Measurements from ENCODE around the gene L3MBTL4.
A peak's percentile ranks its signal among the peaks of the same experiment; 100 is the strongest.

The L3MBTL4 gene

DNA sequence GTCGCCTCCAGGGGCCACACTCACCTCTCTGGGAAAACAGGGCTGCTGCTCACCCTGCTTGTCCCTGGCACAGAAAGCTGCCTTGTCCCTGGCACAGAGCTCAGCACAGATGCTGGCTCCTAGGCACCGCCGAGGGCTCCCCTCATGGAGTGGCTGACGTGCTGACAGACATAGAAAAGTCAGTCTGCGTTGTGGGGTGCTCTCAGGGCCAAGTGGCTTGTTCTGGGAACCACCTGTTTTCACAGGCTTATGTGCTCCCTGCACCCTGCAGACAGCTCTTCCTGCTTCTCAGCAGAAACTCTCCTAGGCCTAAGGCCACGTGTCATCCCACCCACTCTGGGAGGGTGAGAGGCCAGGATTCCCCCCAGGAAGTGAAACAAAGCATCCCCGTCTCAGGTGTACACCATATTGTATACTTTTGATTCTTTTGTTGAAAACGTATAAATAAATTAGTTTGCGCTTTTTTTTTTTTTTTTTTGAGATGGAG lies 434.7 kb downstream of the L3MBTL4 start:
- FAIRE-seq (peak; percentile 71), DNase-seq (ENCODE audit: insufficient read length, low spot score) (no peak)
- TF ChIP-seq PAX5 (IDR thresholded peaks at IDR 0.05; ENCODE audit: insufficient read depth, low read length, severe bottlenecking) = no peak
- TF ChIP-seq POU2F2 (IDR thresholded peaks at IDR 0.05; ENCODE audit: low read depth, low read length) = no peak
- TF ChIP-seq POLR2A (IDR thresholded peaks at IDR 0.05; ENCODE audit: low read depth, low read length) = no peak
- no peak for TF ChIP-seq TAF1 (IDR thresholded peaks at IDR 0.05; ENCODE audit: low read depth, low read length)
- peak; percentile 62 for TF ChIP-seq SPI1 (IDR thresholded peaks at IDR 0.05; ENCODE audit: low read depth, low read length)
- TF ChIP-seq POLR2AphosphoS5 (IDR thresholded peaks at IDR 0.05; ENCODE audit: low read depth, low read length) = no peak

DNA sequence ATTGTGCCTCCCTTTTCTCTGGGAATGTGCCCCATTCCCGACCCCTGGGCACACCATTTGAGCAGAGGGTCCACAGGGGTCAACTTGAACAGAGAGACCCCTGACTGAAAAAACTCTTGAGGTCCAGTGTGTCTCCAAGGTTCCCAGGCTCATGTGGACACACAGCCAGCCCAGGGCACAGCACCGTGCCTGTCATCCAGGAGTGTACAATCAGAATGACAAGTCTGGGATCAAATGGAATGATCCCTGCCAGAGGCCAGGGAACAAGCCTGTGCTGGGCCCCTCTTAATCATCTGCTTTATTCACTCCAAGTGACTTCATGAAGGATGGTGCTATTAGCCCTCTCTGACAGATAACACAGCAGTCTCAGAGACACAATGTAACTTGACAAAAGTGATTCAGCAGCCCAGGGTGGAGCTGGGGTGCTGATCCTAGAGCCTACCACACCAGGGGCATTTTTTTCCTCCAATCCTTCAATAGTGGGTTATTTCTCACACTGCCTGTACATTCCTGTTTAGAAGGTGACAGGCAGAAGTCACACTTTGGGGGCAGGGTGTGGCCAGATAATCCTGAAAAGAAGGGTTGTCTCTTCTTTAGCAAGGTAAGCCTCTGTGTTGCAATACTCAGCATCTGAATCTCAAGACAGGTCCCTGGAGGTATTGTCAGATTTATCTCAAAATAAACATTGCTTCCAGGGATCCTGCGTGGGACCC lies 435.4 kb downstream of the L3MBTL4 start:
- no peak for FAIRE-seq
- TF ChIP-seq POLR2AphosphoS5 (IDR thresholded peaks at IDR 0.05; ENCODE audit: low read depth, low read length) (no peak), POLR2A (IDR thresholded peaks at IDR 0.05; ENCODE audit: low read depth, low read length) (no peak), TAF1 (IDR thresholded peaks at IDR 0.05; ENCODE audit: low read depth, low read length) (no peak), PAX5 (IDR thresholded peaks at IDR 0.05; ENCODE audit: insufficient read depth, low read length, severe bottlenecking) (no peak), SPI1 (IDR thresholded peaks at IDR 0.05; ENCODE audit: low read depth, low read length) (no peak), POU2F2 (IDR thresholded peaks at IDR 0.05; ENCODE audit: low read depth, low read length) (no peak)
- no peak for DNase-seq (ENCODE audit: insufficient read length, low spot score)

DNA sequence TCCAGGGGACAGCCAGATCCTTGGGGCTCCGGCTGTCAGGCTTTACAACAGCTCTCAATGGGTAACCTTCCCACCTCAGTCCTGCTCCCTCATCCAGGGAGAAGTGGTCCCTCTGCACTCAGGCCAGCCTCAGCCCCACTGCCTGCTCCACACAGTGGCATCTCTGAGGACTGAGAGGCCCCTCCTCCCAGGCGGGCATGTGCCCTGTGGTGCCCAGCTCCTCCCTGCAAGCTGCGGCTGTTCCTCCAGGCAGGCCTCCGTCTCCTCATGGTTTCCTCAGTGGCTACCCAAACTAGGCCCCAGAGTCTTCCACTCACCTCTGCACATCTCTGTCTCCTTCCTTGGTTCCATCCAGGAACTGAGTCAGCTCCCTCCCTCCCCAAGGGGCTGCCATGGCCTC lies 437.7 kb downstream of the L3MBTL4 start:
- FAIRE-seq = no peak
- TF ChIP-seq SPI1 (IDR thresholded peaks at IDR 0.05; ENCODE audit: low read depth, low read length) (no peak), POU2F2 (IDR thresholded peaks at IDR 0.05; ENCODE audit: low read depth, low read length) (no peak), POLR2AphosphoS5 (IDR thresholded peaks at IDR 0.05; ENCODE audit: low read depth, low read length) (no peak), PAX5 (IDR thresholded peaks at IDR 0.05; ENCODE audit: insufficient read depth, low read length, severe bottlenecking) (no peak), TAF1 (IDR thresholded peaks at IDR 0.05; ENCODE audit: low read depth, low read length) (no peak), POLR2A (IDR thresholded peaks at IDR 0.05; ENCODE audit: low read depth, low read length) (no peak)
- DNase-seq (ENCODE audit: insufficient read length, low spot score) = no peak

DNA sequence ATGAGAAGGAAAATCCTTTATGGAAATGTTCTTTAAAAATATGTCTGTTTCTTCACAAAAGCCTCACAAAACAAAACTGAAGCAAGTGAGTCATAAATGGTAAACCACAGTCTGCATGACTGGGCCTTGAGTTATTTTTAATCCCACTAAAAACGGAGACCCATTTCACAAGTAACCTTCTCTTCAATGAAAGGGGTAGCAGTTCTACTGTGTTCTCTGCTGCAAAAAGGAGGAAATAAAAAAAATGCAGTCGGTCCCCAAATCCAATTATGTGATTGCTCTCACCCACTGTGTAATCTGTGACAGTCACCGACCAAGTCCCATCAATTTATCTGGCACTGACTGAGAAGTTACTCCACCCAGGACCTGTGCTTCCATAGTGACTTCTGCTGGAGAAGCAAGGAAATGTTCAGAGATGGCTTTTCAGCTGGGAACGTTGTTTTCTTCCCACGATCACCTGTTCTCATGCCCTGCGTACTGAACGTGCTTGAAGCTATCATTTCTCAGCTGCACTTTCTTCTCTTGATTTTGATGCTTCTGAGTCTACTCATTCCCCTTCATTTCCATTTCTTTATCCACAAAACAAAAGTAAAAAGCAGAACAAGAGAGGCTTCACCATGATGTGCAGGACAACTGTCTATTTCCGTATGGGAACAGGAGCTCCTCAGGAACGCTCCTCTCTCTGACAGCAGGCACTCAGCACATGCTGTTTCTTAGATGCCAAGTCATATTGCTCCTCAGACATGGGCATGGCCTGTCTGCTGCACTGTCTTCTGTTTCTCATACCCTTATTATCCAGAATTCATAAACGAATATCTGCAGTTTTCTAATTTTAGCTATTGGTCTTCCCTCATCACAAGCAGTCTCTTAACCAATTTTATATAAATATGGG lies 439.4 kb downstream of the L3MBTL4 start:
- DNase-seq (ENCODE audit: insufficient read length, low spot score) = peak; percentile 31
- TF ChIP-seq SPI1 (IDR thresholded peaks at IDR 0.05; ENCODE audit: low read depth, low read length) (no peak), PAX5 (IDR thresholded peaks at IDR 0.05; ENCODE audit: insufficient read depth, low read length, severe bottlenecking) (no peak)
- peak; percentile 88 for FAIRE-seq

GRCh38 chr18:5974696-5975095 lies 440.0 kb downstream of the L3MBTL4 start:
- FAIRE-seq (peak; percentile 63), DNase-seq (ENCODE audit: insufficient read length, low spot score) (no peak)
- no peak for TF ChIP-seq POLR2A (IDR thresholded peaks at IDR 0.05; ENCODE audit: low read depth, low read length)
- no peak for TF ChIP-seq POLR2AphosphoS5 (IDR thresholded peaks at IDR 0.05; ENCODE audit: low read depth, low read length)
- no peak for TF ChIP-seq SPI1 (IDR thresholded peaks at IDR 0.05; ENCODE audit: low read depth, low read length)
- no peak for TF ChIP-seq POU2F2 (IDR thresholded peaks at IDR 0.05; ENCODE audit: low read depth, low read length)
- TF ChIP-seq PAX5 (IDR thresholded peaks at IDR 0.05; ENCODE audit: insufficient read depth, low read length, severe bottlenecking) = no peak
- no peak for TF ChIP-seq TAF1 (IDR thresholded peaks at IDR 0.05; ENCODE audit: low read depth, low read length)

DNA sequence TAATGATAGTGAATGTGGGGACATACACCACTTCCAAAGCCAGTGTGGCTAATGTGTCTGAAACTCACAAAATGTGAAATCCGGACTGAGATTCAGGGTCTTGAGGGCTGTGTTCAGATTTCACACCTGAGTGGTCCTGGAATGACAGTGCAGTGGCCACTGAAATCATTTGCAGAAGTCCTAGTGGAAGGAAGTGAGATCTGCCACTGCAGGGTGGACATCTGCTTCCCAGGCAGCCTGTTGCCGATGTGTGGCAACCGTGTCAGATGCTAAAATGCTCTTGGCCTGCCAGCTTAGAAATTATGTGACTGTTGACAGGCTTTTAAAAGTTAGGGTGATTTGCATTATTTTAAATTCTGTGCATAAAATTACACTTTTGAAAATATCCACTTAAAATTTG lies 441.6 kb downstream of the L3MBTL4 start:
- TF ChIP-seq TAF1 (IDR thresholded peaks at IDR 0.05; ENCODE audit: low read depth, low read length) (no peak), POLR2A (IDR thresholded peaks at IDR 0.05; ENCODE audit: low read depth, low read length) (no peak), SPI1 (IDR thresholded peaks at IDR 0.05; ENCODE audit: low read depth, low read length) (peak; percentile 65), POLR2AphosphoS5 (IDR thresholded peaks at IDR 0.05; ENCODE audit: low read depth, low read length) (no peak), POU2F2 (IDR thresholded peaks at IDR 0.05; ENCODE audit: low read depth, low read length) (no peak)
- DNase-seq (ENCODE audit: insufficient read length, low spot score) (no peak), FAIRE-seq (peak; percentile 71)

GRCh38 chr18:5972298-5972697 lies 442.4 kb downstream of the L3MBTL4 start:
- FAIRE-seq = peak; percentile 76
- no peak for DNase-seq (ENCODE audit: insufficient read length, low spot score)

DNA sequence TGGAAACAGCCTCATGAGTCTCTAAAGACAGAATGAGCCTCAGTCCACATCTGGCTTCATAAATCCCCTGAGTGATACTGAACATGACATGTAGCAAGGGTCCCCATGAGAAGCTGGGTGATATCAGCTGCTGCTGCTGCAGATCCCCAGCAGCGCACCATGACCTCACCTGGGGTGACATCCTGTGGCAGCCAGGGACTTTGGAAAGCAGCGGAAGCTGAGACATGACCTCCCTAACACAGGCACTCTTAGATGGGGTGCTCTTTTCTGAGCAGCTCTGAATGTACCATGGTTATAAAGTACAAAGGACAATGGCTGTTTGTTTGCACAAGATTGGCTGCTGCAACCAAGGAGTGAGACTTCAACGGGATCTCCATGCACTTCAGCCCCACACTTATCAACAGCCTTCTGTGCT lies 444.7 kb downstream of the L3MBTL4 start:
- FAIRE-seq = no peak
- DNase-seq (ENCODE audit: insufficient read length, low spot score) = no peak
- TF ChIP-seq PAX5 (IDR thresholded peaks at IDR 0.05; ENCODE audit: insufficient read depth, low read length, severe bottlenecking) = no peak
- TF ChIP-seq SPI1 (IDR thresholded peaks at IDR 0.05; ENCODE audit: low read depth, low read length) = no peak
- TF ChIP-seq POLR2A (IDR thresholded peaks at IDR 0.05; ENCODE audit: low read depth, low read length) = no peak
- TF ChIP-seq TAF1 (IDR thresholded peaks at IDR 0.05; ENCODE audit: low read depth, low read length) = no peak
- no peak for TF ChIP-seq POLR2AphosphoS5 (IDR thresholded peaks at IDR 0.05; ENCODE audit: low read depth, low read length)

More at GRCh38 chr18:5972298-5972697, 442.4 kb downstream of the L3MBTL4 start:
- TF ChIP-seq POLR2AphosphoS5 (IDR thresholded peaks at IDR 0.05; ENCODE audit: low read depth, low read length) = no peak
- no peak for TF ChIP-seq POLR2A (IDR thresholded peaks at IDR 0.05; ENCODE audit: low read depth, low read length)
- peak; percentile 71 for TF ChIP-seq SPI1 (IDR thresholded peaks at IDR 0.05; ENCODE audit: low read depth, low read length)
- no peak for TF ChIP-seq TAF1 (IDR thresholded peaks at IDR 0.05; ENCODE audit: low read depth, low read length)
- TF ChIP-seq POU2F2 (IDR thresholded peaks at IDR 0.05; ENCODE audit: low read depth, low read length) = peak; percentile 66; the same call in 1 of the 2 replicates
- no peak for TF ChIP-seq PAX5 (IDR thresholded peaks at IDR 0.05; ENCODE audit: insufficient read depth, low read length, severe bottlenecking)

- DNase-seq (ENCODE audit: insufficient read length, low spot score) = no peak
- TF ChIP-seq SPI1 (IDR thresholded peaks at IDR 0.05; ENCODE audit: low read depth, low read length) (no peak), POLR2A (IDR thresholded peaks at IDR 0.05; ENCODE audit: low read depth, low read length) (no peak), TAF1 (IDR thresholded peaks at IDR 0.05; ENCODE audit: low read depth, low read length) (no peak), PAX5 (IDR thresholded peaks at IDR 0.05; ENCODE audit: insufficient read depth, low read length, severe bottlenecking) (no peak), POU2F2 (IDR thresholded peaks at IDR 0.05; ENCODE audit: low read depth, low read length) (no peak), POLR2AphosphoS5 (IDR thresholded peaks at IDR 0.05; ENCODE audit: low read depth, low read length) (no peak)
- no peak for FAIRE-seq
Measured at GRCh38 chr18:5969355-5969988, 445.2 kb downstream of the L3MBTL4 start.

Data from GM12891 (cell line).